Ramos (cell line): ENCODE measurements around the gene GPR25.
"Not testable (repeated sequence)": the region's sequence is repeated elsewhere in the genome, so short reads cannot be mapped to it uniquely, and the experiment has no call there.

Experiments used
- in situ Hi-C: fragments of 300-500 bp; cut with MboI; formaldehyde crosslinking; loops from one replicate; pipeline ENCODE4 v1.14.3; 2022; ENCODE audit warnings: low sequenced_read_pairs; ENCODE audit not compliant: unreplicated experiment

GPR25 gene

DNA sequence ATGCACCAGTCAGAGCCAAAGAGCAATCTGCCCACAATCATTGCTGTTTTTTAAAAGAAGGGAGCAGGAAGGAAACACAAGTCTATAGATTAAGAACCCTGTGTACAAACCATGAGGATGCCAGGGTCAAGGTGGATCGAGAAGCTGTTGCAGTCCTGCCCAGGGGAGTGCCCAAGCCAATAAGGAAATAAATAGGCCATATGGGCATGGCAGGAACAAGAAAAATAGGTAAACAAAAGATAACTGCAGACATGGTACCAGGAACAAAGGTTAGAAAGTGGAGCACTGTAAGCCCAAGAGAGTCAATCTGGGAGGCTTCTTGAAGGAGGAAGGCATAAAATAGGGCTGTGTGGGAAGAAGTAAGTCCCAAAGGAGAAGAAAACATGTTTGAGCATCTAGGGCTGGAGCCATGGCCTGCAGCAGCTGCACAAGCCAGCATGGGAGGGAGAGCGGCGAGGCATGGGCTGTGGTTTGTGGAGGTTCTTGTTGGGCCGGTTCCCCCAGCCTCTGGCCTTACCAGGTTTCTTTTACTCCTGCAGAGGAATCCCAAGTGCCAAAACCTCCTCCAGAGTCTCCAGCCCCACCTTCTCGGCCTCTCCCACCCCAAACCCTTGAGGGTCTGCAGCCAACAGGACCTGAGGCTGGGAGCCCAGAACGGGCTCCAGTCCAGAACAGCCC lies 35.5 kb downstream of the GPR25 start:
- in situ Hi-C loops, result no loop called here

DNA sequence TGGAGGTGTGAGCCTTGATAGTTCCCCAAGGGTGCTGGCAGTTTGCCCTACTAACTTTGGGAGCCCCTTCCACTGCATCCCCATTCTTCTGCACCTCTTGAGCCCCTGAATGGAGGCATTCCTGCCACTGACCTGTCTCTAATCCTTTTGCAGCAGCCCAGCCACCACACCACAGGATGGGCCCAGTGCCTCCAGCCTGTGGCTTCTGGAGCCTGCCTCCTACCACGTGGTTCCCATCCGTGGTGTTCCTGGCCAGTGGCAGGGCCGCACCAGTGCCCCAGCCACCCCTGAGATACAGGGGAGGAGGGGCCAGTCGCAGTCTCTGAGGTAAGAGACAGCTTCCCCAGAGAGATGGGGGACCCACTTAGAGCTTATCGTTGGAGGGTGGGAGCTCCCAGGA lies 36.3 kb downstream of the GPR25 start:
- in situ Hi-C loops, result no loop called here

DNA sequence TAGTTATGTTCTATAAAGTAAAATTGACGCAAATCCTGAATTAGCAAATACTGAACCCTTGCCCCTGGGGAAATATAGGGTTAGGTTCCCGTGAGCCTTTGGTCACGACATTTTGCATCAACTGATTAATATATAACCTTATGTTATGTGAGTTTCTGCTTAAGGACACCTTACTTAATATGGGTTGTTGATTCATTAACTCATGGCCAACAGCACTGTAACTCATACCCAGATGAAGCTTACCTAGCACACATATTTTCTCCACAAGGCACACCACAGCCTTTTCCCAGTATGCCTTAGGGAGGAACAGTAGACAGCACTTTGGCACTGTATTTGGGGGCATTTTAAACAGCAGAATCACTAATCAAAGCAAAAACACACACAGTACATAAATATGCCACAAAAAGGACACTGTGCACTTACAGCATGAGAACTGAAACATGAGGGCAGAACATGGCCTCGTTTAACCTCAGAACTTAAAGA lies 37.0 kb downstream of the GPR25 start:
- in situ Hi-C loops, result no loop called here

- in situ Hi-C loops, result no loop called here
Measured at GRCh38 chr1:200911361-200911760, 38.6 kb downstream of the GPR25 start.

DNA sequence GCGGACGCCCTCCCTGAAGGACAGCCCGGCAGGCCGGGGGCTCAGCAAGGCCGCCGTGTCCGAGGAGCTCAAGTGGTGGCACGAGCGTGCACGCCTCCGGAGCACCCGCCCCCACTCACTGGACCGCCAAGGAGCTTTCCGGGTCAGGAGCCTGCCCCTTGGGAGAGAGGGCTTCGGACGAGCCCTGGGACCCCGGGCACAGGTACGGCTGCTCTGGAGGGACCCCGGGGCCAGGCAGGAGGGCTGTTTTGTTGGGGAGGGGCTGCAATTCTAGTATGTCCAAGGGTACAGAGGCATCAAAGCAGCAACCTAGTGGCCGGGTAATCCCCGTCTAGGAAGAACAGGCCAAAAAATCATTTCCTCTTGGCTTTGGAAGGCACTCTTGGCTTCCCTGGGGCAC lies 39.2 kb downstream of the GPR25 start:
- in situ Hi-C loops, result not testable (repeated sequence)

DNA sequence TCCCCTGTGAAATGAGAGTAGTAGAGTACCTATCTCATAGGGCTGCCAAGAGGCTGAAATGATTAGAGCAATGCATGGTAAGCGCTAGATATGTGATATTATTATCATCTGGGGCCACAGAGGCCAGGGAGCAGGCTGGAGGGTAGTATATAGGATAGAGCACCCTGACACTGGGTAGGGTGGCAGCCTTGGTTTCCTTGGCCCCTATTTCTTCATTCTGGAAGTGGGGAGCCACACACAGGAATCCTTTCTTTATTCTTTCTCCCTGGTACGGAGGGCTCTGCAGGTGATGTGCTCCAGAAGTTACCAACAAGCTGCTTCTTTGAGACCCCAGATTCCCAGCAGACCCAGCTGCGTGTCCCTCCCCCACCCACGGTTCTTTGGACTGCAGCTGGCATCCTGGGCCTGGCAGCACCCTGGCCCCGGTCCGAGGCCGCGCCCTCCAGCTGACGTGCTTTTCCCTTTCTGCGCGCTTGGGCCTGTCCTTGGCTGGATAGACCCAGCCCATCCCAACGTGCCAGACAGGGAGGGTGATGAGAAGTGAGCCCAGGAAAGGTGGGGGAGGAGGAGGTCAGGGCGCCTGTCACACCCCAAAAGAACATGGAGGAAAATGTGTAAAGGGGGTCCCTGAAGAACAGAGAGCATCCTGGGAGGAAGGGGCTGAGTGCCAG lies 40.1 kb downstream of the GPR25 start:
- in situ Hi-C loops, result no loop called here

DNA sequence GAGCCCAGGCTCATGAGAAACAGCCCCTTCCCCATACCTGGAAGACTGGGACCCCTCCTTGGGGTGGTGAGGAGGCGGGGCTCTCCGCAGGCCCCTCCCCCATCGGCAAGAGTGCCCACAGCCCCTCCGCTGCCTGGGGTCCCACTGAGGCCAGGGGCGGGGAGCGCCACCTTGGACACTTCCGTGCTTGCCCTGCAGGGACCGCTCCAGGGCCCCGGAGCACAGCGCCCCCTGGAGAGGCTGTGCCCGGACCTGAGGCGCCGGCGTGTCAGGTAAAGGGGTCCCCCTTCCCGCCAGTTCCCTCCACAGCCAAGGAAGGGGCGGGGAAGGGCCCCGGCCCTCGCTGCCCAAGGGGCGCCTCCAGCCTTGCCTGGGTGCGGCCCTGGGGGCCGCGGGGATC lies 43.4 kb downstream of the GPR25 start:
- in situ Hi-C loops, result no loop called here

GRCh38 chr1:200916681-200917080 lies 43.9 kb downstream of the GPR25 start:
- in situ Hi-C loops, result no loop called here

- in situ Hi-C loops, result no loop called here
Measured at GRCh38 chr1:200917291-200917817, 44.6 kb downstream of the GPR25 start.

- in situ Hi-C loops, result no loop called here
Measured at GRCh38 chr1:200918006-200918405, 45.2 kb downstream of the GPR25 start.

GRCh38 chr1:200919386-200919785 lies 46.6 kb downstream of the GPR25 start:
- in situ Hi-C loops, result no loop called here

DNA sequence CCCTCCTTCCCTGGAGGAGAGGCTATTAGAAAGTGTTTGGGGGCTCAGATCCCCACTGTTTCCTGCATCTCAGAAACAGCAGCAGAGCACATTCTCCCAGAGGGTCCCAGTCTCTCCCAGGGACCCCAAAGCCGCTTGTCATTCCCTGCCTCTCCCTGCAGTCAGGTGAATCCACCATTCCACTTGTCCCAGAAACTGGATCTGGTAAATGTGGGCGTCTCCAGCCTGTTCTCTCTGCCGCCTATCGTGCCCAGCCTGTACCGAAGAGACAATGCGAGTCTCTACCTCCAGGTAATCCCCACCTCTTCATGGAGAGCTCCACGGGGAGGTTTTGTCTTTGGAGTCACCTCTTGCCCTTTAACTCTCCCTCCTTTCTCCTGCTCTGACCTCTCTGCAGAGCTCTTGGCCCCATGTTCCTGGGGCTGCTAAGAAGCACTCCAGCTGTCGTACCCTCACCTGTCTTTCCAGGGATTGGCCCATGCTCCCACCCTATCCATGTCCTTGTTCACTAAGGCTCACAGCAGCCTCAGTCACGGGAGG lies 48.9 kb downstream of the GPR25 start:
- in situ Hi-C loops, result no loop called here

GRCh38 chr1:200922406-200922805 lies 49.6 kb downstream of the GPR25 start:
- in situ Hi-C loops, result no loop called here

GRCh38 chr1:200923601-200924000 lies 50.8 kb downstream of the GPR25 start:
- in situ Hi-C loops, result no loop called here
